Neural cell (in vitro differentiated cells): ENCODE measurements around the gene DDX49.

ENCODE experiments used
- POLR2AphosphoS5 ChIP-seq: IDR thresholded peaks from 2 replicates; pipeline ENCODE4 v1.6.1; 2012
- TF ChIP-seq, protein P1 (sequence below): fragments of 450-650 bp; IDR thresholded peaks from 2 replicates; pipeline ENCODE4 v1.5.1; 2014; ENCODE audit warnings: antibody characterized with exemption, mild to moderate bottlenecking, moderate library complexity; ENCODE audit not compliant: poor library complexity, severe bottlenecking

DNA sequence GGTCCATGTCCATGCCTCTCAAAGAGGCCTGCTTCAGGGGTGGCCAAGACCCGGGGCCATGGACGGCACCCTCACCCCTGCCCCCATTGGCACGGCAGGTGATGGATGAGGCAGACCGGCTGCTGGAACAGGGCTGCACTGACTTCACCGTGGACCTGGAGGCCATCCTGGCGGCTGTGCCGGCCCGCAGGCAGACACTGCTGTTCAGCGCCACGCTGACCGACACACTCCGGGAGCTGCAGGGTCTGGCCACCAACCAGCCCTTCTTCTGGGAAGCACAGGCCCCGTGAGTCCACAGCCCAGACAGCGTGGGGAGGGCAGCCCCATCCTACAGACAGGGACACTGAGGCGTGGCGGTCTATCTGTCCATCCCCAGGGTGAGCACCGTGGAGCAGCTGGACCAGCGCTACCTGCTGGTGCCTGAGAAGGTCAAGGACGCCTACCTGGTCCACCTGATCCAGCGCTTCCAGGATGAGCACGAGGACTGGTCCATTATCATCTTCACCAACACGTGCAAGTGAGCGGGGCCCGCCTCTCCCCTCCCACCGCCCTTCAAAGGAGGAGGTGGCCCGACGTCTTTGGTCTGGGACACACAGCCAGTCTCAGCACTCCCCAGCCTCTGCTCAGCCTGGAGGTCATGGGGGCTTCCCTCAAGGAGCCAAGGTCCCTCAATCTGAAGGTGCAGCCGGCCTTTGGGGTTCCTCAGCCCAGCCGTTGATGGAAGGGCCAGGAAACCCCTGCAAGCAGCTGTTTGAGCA lies 2.9 kb downstream of the DDX49 start:
- TF ChIP-seq, protein P1, sequence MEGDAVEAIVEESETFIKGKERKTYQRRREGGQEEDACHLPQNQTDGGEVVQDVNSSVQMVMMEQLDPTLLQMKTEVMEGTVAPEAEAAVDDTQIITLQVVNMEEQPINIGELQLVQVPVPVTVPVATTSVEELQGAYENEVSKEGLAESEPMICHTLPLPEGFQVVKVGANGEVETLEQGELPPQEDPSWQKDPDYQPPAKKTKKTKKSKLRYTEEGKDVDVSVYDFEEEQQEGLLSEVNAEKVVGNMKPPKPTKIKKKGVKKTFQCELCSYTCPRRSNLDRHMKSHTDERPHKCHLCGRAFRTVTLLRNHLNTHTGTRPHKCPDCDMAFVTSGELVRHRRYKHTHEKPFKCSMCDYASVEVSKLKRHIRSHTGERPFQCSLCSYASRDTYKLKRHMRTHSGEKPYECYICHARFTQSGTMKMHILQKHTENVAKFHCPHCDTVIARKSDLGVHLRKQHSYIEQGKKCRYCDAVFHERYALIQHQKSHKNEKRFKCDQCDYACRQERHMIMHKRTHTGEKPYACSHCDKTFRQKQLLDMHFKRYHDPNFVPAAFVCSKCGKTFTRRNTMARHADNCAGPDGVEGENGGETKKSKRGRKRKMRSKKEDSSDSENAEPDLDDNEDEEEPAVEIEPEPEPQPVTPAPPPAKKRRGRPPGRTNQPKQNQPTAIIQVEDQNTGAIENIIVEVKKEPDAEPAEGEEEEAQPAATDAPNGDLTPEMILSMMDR = no peak
- no peak for TF ChIP-seq POLR2AphosphoS5
